ENCODE results near the gene IWS1.
"Not testable (repeated sequence)": the region's sequence is repeated elsewhere in the genome, so short reads cannot be mapped to it uniquely, and the experiment has no call there.

IWS1 gene

GRCh38 chr2:127560201-127560930 is 34.1 kb upstream of the IWS1 start:
- no peak for DNase-seq

DNA sequence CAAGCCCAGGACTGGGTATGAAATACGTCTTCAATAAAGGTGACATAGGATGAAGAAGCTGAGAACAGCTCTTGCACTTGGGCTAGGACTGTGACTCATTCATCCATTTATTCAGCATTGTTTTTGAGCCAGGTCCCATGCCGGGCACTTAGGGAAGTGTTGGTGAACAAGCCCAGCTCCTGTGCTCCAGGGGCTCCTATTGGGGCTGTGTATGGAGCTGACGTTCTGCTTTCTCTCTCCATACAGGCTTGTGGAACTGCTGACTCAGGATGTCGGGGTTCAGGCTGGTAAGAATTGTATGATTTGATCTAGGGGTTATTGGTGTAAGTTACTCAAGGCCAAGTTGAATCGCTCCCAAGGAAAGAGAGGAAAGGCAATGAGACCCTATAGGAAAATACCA is 33.2 kb upstream of the IWS1 start:
- DNase-seq = no peak

DNA sequence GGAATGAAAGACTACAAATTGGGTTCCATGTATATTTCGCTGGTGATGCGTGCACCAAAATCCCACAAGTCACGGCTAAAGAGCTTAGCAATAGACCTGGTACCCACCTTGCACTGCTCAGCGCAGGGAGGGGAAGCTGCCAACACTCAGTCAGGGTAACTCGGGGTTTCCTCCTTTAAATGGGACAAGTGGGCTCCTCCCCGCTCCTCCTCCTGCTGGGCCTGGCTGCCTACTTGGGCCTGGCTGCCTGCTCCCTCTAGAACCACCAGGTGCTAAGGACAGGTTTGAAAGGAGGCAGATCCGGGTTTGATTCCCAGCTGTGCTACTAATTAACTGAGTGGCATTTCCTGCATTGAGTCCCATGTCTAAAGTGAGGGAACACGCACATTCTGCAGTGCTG is 32.6 kb upstream of the IWS1 start:
- no peak for DNase-seq

DNA sequence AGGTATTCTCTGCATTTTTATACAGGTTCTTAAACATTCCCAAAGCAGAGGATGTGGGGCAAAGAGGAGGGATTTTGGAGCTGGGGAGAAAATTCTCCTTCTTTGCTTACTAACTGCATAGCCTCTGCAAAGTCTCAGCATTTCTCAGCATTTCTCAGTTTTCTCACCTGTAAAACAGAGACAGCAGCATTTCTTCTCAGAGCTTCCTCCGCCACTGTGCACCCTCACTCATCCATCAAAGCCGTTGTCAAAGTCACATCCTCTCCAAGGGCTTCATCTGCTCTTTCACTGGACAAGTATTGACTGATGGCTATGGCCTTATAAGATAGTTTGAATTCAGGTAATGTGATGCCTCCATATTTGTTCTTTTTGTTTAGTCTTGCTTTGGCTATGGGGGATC is 26.6 kb upstream of the IWS1 start:
- DNase-seq = no peak

GRCh38 chr2:127552336-127552735 is 26.0 kb upstream of the IWS1 start:
- no peak for DNase-seq

DNA sequence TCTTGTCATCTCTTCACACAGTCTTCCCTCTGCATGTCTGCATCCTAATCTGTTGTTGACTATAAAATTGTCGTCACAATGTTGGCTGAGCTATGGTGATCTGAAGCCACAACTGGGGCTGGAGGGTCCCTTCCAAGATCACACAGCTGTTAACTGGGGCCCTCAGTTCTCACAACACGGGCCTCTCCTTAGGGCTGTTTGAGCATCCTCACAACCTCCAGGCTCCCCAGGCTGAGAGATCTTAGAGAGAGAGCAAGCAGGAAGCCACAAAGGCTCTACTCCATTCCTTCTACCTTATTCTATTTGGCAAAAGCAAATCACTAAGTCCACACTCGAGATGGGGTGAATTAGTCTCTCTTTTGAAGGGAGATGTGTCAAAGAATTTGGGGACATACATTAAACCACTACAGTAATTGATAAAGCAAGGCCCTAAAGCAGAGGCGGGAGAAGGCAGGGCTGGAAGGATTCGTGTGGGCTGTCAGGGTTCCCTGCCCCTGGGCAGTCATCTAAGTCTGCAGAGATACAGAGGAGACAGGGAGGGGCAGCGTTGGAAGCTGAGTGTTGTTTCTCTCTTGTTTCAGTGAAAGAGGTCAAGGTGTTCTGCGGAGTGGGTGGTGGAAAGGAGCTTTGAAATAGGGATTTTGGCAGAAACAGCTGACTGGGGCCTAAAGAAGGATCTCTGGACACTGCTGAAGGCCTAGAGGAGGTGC is 25.1 kb upstream of the IWS1 start:
- no peak for DNase-seq

DNA sequence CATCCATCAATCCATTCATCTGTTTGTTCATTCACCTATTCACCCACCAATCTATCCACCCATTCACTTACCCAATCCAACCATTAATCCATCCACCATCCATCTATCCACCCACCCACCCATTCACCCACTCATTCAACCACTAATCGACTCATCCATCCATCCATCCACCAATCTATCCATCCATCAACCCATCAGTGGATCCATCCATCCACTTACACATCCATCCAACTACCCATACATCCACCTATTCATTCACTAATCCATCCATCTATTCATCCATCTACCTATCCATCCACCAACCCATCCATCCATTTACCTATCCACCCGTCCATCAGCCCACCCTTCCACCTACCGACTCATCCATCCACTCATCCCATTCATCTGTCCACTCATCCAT is 20.5 kb upstream of the IWS1 start:
- DNase-seq = no peak

DNA sequence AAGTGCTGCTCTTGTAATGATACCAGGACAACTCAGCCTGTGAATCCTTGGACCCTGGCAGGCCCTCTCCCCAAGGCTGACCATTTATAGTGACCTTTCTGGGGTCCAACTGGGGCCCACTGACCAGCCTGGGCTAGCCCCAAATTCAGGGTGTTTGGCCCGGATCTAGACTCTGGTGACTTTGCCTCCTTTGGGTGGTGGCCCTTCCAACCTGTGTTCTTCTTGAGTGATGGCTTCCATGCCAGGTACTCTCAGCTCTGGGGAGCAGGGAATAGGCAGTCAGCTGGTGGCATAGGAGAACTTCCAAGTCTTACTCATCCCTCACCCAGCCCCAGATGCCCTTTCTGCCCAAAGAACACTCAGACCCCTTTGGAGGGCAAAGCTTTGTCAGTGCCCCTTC is 19.5 kb upstream of the IWS1 start:
- no peak for DNase-seq

- no peak for DNase-seq
Observed at GRCh38 chr2:127545189-127545588, 18.9 kb upstream of the IWS1 start.

DNA sequence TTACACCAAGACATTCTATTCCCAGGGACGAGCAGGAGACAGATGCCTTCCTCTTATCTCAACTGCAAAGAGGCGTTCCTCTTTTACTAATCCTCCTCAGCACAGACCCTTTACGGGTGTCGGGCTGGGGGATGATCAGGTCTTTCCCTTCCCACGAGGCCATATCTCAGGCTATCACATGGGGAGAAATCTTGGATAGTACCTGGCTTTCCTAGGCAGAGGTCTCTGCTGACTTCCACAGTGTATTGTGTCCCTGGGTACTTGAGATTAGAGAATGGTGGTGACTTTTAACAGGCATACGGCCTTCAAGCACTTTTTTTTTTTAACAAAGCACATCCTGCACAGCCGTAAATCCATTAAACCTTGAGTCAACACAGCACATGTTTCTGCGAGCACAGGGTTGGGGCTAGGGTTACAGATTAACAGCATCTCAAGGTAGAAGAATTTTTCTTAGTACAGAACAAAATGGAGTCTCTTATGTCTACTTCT is 16.8 kb upstream of the IWS1 start:
- DNase-seq = not testable (repeated sequence)

- no peak for DNase-seq
Observed at GRCh38 chr2:127542231-127542630, 15.9 kb upstream of the IWS1 start.

DNA sequence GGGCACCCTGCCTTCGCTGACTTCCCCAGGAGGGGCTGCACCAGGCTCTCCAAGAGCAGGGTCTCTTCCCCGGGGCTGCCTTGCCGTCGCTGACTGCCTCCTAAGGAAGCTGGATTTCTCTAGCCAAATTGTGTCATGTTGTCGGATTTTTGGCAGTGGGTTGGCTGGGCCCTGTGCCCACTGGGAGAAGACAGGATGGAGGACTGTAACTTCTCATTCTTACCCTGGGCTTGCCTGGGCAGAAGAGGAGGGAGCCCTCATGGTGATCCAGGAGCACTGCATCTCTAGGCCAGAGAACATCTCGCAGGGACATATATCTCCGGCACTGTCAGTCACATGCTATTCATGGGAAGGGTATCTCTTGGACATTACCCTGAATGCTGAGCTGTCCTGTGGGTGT is 15.5 kb upstream of the IWS1 start:
- DNase-seq = no peak

DNA sequence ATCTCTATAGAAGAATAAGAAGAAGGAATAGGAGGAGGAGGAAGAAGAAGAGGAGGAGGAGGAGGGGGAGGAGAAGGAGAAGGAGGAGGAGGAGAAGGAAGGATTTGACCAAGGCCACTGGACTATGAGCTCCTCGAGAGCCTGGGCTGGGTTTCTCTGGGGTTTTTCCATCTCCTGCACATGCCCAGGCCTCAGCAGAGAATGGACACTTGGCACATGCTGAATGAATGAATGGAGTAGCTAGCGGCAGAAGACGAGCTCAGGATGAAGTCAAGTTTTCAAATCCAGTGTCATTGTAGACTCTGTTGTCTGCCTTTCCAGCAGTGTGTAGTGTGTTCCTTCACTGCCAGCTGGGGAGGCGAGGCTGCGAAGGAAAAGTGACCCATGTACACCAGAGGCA is 11.4 kb upstream of the IWS1 start:
- DNase-seq = no peak

- DNase-seq = no peak
Observed at GRCh38 chr2:127536707-127537541, 10.6 kb upstream of the IWS1 start.

DNA sequence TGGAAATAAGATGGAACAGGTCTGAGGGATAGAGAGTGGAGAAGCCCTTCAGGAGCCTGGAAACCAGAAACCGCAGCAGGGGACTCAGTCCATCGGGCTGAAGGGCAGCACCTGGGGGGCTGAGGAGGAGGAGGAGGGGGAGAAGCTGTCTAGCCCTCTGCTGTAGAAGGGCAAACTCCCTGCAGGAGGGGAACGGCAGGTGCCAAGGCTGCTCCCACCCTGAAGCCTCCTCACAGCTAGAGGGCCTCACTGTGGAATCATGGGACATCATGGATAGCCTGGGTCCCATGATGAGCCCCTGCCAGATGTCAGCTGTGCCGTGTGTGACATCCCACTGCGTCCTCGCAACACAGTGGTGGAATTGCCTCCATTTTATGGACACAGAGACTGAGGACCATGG is 9.6 kb upstream of the IWS1 start:
- no peak for DNase-seq

DNA sequence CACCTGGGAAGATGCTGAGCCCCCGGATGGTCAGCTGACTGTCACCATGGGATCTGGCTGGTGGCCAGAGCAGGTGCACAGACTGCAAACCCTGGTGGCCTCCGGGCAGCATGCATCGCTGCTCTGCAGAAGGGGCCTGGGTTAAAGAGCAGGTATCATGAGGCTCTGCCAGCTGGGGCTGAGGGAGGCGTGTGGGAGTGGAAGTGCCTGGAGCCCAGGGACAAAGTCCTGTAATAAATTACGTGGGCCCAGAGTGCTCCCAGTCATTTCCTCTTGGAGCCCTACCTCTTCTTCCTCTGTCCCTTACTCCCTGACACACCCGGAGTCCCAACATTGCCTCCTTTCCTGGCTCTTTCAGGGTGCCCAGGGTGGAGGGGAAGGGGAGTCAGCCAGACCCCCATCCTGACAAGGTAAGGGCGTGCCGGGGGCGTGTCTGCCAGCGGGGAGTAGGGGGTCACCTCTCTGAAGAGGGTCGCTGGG is 9.2 kb upstream of the IWS1 start, which contains the start of gene MYO7B:
Gene MYO7B, plus strand, starts transcription at position 262 of the 480 bp plus-strand sequence. CDS start 24,040 bp downstream, outside the sequence.
- DNase-seq = no peak

DNA sequence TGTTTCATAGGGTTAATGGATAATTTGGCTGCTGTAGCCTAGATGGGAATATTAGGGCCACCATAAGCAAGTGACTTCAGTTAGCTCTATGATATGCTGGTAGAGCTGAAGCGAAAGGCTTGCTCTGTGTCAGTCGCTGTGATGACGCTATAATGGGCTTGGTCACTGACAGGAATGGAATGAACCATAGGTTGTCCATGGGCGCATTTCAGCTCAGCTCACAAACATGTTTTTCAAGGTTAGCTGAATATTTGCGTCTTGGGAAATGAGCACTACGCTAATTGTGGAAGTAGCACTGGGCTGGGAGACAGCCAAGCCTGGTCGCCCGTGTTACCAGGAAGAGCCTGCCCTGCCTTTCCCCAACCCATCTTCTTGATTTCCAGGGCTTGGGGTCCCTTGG is 6.0 kb upstream of the IWS1 start:
- no peak for DNase-seq

- no peak for DNase-seq
Observed at GRCh38 chr2:127531221-127531648, 4.9 kb upstream of the IWS1 start.

- no peak for DNase-seq
Observed at GRCh38 chr2:127530245-127531140, 4.2 kb upstream of the IWS1 start.

- DNase-seq = not testable (repeated sequence)
Observed at GRCh38 chr2:127529416-127529815, 3.1 kb upstream of the IWS1 start.

GRCh38 chr2:127528487-127528886 is 2.2 kb upstream of the IWS1 start:
- DNase-seq = no peak

Measured in activated CD8-positive, alpha-beta memory T cell treated with anti-CD3 and anti-CD28 coated beads, Interleukin-2, amount 50 U/mL, for 4 hours (primary cell).